Right cardiac atrium (tissue), 5 donors: ENCODE data around the gene NCKIPSD. TPM values are rescaled to one million over a fixed set of nuclear protein-coding genes. Genes with fewer than 3 reads are reported as not detected.

Source experiments
- ATAC-seq, 2 donors: fragments of 200-7000 bp; cut with Tn5 transposase; one replicate each; pipeline versions ENCODE4 v1.8.0 to v1.9.1; 2020; ENCODE audit warnings: moderate library complexity in 2 of 2, mild to moderate bottlenecking in 1 of 2
- DNase-seq, 3 donors: peaks; one replicate each; pipeline ENCODE4 v3.0.0-alpha.2; 2020
- H3K27ac ChIP-seq: one replicate; pipeline ENCODE4 v1.5.1; 2013; ENCODE audit warnings: mild to moderate bottlenecking, low read length, control low read depth, moderate library complexity
- H3K27me3 ChIP-seq: one replicate; pipeline ENCODE4 v1.6.1; 2013; ENCODE audit not compliant: control insufficient read depth, insufficient read depth
- H3K4me1 ChIP-seq: one replicate; pipeline ENCODE4 v1.6.1; 2013; ENCODE audit warnings: low read length; ENCODE audit not compliant: control insufficient read depth, insufficient read depth
- H3K4me3 ChIP-seq: one replicate; pipeline ENCODE4 v1.5.1; 2013; ENCODE audit warnings: low read length, control low read depth
- H3K9me3 ChIP-seq: one replicate; pipeline ENCODE4 v1.6.1; 2013; ENCODE audit warnings: low read length; ENCODE audit not compliant: control insufficient read depth
- WGBS: extraction: QIAGEN DNeasy Blood & Tissue Kit; methylation state at CpG from one replicate; pipeline ENCODE4 v1.1.7; 2013; 5-methylcytosine and 5-hydroxymethylcytosine counted together
- intact Hi-C, 4 donors: fragments of 100-400 bp; cut with DNase I; formaldehyde crosslinking; loops; one replicate each; pipeline versions ENCODE4 v1.11.0 to v1.14.0; 2022 to 2023
- microRNA-seq, 2 donors: library from miRNA; unstranded; fragments of <30 nt; microRNA quantifications; one replicate each; pipeline ENCODE4 v1.2.0, GENCODE V29; 2020 to 2021
- polyA plus RNA-seq: library from polyadenylated mRNA; stranded (reverse); fragments of 200-250 nt; gene quantifications from one replicate; pipeline ENCODE4 v1.2.3, GENCODE V29; 2013
- total RNA-seq, 4 donors: library from RNA; stranded (reverse); fragmentation: NEBNext Ultra II Directional; extraction: Animal tissue kit (Norgen Biotek cat#: 25700); gene quantifications; one replicate each; pipeline ENCODE4 v1.2.1, GENCODE V29; 2021
- donor health status: healthy with polysubstance abuse.
- donor health status: DM: no; HTN: yes; CAD: no.
- donor health status: DM: no; HTN: no; CAD: no.
- donor health status: DM: no; HTN: yes; CAD: no; lungs with severe emphysema.
- donor health status: DM: yes; HTN: yes; CAD: no.

Gene NCKIPSD
- total and polyA plus RNA-seq, 5 donors = 31.1 to 49.8 (median 41.7) TPM

DNA sequence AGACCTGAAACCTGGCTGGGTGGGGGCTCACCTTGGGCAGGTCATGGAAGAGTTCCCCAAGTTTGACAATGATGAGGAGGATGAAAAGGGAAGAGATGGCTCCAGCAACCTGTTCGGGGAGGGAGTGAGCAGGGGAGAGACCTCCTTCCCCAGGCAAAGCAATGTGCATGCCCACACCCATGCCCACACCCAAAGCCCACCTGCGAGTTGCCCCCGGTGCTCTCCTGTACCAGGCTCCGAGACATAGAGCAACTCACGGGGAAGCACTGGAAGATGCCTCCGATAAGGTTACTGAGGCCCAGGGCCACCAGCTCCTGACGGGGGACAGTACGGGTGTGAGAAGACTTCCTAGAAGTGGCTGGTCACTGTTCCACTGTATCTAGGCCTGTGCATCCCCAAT is 55.3 kb downstream of the NCKIPSD start:
- no peaks in the 10 kb centered on the region for H3K4me1 ChIP-seq
- DNase-seq = no peak
- H3K27me3 ChIP-seq = no peaks in the 10 kb centered on the region
- H3K4me3 ChIP-seq = no peak overlapping the region
- no peak for ATAC-seq
- WGBS = 94% methylated on average over 8 of the region's 8 CpGs
- intact Hi-C loops = no loop called here
- no peaks in the 10 kb centered on the region for H3K9me3 ChIP-seq
- H3K27ac ChIP-seq = no peak overlapping the region

DNA sequence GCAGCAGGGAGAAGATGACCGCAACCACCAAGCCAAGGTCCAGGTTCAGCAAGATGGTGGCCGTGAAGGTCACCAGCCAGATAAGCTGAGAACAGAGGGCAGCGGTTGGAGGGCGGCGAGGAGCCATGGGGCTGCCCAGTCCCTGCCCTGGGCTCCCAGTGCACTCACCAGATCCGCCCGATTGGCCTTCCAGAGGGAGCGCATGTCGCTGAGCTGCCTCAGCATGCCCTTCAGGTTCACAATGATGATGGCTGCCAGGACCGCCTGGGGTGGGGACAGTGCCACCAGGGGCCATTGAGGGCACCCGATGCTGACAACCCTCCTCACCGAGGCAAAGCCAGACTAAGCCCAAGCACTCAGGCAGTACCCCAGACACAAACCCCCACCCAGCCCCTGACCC is 55.8 kb downstream of the NCKIPSD start:
- Histone ChIP-seq H3K9me3 (no peaks in the 10 kb centered on the region), H3K27ac (no peak overlapping the region), H3K4me1 (no peaks in the 10 kb centered on the region), H3K27me3 (no peaks in the 10 kb centered on the region), H3K4me3 (no peak overlapping the region)
- ATAC-seq (no peak), DNase-seq (no peak)
- 97% methylated on average over 12 of the region's 12 CpGs for WGBS
- intact Hi-C loops = no loop called here

DNA sequence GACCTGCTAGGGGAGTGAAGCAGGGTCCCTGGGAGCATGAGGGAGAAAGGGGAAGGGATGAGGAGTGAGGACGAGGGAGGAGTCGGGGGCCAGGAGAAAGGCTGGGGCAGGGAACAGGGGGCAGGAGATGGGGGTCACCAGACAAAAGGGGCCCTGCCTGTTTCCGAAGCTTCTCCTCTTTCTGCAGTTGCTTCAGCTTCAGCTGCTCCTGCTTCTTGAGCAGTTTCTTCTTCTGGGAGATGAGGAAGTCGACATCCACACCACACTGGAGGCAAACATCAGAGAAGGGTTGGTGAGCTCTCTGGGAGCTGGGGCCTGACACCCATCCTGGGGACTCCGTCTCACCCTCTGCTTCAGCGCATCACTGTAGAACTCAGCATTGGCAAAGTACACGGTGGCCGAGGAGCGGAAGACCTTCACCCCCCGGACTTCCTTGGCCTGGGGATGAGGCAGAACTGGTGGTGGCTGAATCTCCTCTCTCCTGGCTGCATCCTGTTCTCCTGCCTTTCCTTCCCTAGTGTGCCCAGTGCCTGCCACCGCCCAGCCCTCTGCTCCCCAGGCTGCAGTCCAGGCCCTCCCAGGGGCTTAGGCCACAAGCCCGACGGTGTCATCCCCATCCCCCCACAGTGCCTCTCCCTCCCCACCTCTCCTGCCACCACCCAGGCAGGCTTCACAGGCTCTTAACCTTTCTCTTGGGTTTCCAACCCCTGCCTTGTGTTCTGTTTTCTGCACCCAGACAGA is 57.3 kb downstream of the NCKIPSD start:
- DNase-seq (no peak), ATAC-seq (no peak)
- 83% methylated on average over 13 of the region's 13 CpGs for WGBS
- intact Hi-C loops = no loop called here
- no peak overlapping the region for H3K27ac ChIP-seq
- H3K9me3 ChIP-seq = no peaks in the 10 kb centered on the region
- H3K27me3 ChIP-seq = no peaks in the 10 kb centered on the region
- no peak overlapping the region for H3K4me3 ChIP-seq
- H3K4me1 ChIP-seq = no peaks in the 10 kb centered on the region

DNA sequence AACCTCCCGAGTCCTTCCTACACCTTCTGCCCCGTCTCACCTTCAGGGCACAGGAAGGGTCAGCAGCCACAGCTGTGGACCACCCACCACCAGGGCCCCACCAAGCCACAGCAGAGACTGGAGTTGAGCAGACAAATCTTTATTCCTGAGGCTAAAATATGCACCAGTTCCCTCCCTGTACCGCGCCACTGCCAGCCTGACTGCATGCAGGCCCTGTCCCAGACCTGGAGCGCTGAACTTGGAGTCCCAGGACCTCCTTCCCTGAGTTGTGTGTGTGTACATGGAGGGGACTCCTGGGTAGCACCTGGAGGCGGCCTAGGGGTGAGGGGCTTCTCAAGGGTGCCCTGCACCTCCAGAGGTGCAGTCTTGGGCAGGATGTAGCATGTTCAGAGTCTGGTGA is 60.1 kb downstream of the NCKIPSD start:
- Histone ChIP-seq H3K4me1 (no peaks in the 10 kb centered on the region), H3K27me3 (no peaks in the 10 kb centered on the region), H3K4me3 (no peak overlapping the region), H3K27ac (no peak overlapping the region), H3K9me3 (no peaks in the 10 kb centered on the region)
- ATAC-seq (no peak), DNase-seq (peak in 1 of 3 donors; percentile 32)
- WGBS = 90% methylated on average over 6 of the region's 6 CpGs
- intact Hi-C loops = no loop called here

GRCh38 chr3:48624767-48625166 is 60.9 kb downstream of the NCKIPSD start:
- no peaks in the 10 kb centered on the region for H3K27me3 ChIP-seq
- H3K9me3 ChIP-seq = no peaks in the 10 kb centered on the region
- WGBS = 91% methylated on average over 10 of the region's 10 CpGs
- intact Hi-C loops = no loop called here
- H3K27ac ChIP-seq = no peak overlapping the region
- H3K4me3 ChIP-seq = no peak overlapping the region
- no peaks in the 10 kb centered on the region for H3K4me1 ChIP-seq
- ATAC-seq (no peak), DNase-seq (peak in 1 of 3 donors; percentile 11)

DNA sequence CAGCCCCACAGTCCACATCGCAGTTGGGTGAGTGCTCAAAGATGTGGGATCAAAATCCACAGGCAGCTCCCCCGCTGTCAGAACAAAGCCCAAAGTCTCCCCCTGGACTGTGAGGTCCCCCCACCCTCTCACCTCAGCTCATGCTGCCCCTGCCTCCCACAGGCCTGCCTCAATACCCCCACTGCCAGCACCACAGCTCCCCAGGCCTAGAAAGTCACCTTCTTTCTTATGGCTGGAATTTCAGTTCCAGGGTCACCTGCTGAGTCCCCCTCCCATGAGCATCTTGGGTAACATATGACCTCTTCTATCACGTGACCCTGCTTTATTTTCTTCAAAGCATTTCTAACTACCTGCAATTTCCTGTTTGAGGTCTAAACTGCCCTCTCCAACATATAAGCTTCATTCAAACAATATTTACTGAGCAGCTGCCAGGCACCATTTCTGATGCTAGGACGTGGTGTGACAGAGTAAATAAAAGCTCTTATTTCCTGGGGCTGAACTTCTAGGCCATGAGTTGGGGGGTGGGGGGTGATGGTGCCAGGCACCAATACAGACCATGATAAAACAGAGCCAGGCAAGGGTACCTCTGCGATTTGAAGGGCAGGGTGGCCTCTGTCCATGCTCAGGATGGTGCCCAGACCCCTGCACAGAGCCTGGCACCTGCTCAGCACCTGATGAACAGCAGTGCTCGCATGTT is 61.7 kb downstream of the NCKIPSD start:
- no peak overlapping the region for H3K27ac ChIP-seq
- no peak overlapping the region for H3K4me3 ChIP-seq
- intact Hi-C loops = no loop called here
- DNase-seq = peak in 1 of 3 donors; percentile 16
- H3K9me3 ChIP-seq = no peaks in the 10 kb centered on the region
- 75% methylated on average over 6 of the region's 6 CpGs for WGBS
- H3K4me1 ChIP-seq = no peaks in the 10 kb centered on the region
- H3K27me3 ChIP-seq = no peaks in the 10 kb centered on the region
- no peak for ATAC-seq

Small RNAs within 50 kb of the gene (microRNA-seq; reads per million reads assigned to microRNA genes)
- 0 reads per million in 2 donors for gene MIR4793

Other genes with a start within 250 kb of the NCKIPSD start
- 10 to 100 TPM in 3 of 4 donors, 1 to 10 TPM in 1; 8.7 to 11.5 (median 11.1) TPM for gene CCDC51, start 245.8 kb downstream of the NCKIPSD start, total RNA-seq
- gene CCDC51, start 245.8 kb downstream of the NCKIPSD start, polyA plus RNA-seq = 11.2 TPM
- gene TMA7, start 245.7 kb downstream of the NCKIPSD start, total RNA-seq = 100 to 1,000 TPM; 187 to 270 (median 216) TPM
- 526 TPM for gene TMA7, start 245.7 kb downstream of the NCKIPSD start, polyA plus RNA-seq
- 1 to 10 TPM; 4.0 to 5.2 (median 4.3) TPM for gene ATRIP, start 239.2 kb downstream of the NCKIPSD start, total RNA-seq
- 3.5 TPM for gene ATRIP, start 239.2 kb downstream of the NCKIPSD start, polyA plus RNA-seq
- gene SHISA5, start 181.7 kb downstream of the NCKIPSD start, total RNA-seq = 10 to 100 TPM; 72.9 to 93.1 (median 76.2) TPM
- gene SHISA5, start 181.7 kb downstream of the NCKIPSD start, polyA plus RNA-seq = 57.0 TPM
- gene PFKFB4, start 129.1 kb downstream of the NCKIPSD start, total RNA-seq = 1 to 10 TPM; 1.9 to 2.7 (median 2.1) TPM
- 0.75 TPM for gene PFKFB4, start 129.1 kb downstream of the NCKIPSD start, polyA plus RNA-seq
- not detected for gene UCN2, start 122.1 kb downstream of the NCKIPSD start, total RNA-seq
- gene UCN2, start 122.1 kb downstream of the NCKIPSD start, polyA plus RNA-seq = 0.16 TPM
- gene COL7A1, start 90.6 kb downstream of the NCKIPSD start, total RNA-seq = 10 to 100 TPM in 2 of 4 donors, 1 to 10 TPM in 2; 4.8 to 20.4 (median 10.6) TPM
- 8.7 TPM for gene COL7A1, start 90.6 kb downstream of the NCKIPSD start, polyA plus RNA-seq
- 100 to 1,000 TPM; 622 to 677 (median 648) TPM for gene UQCRC1, start 76.3 kb downstream of the NCKIPSD start, total RNA-seq
- gene UQCRC1, start 76.3 kb downstream of the NCKIPSD start, polyA plus RNA-seq = 865 TPM
- not detected for gene TMEM89, start 64.1 kb downstream of the NCKIPSD start, total RNA-seq
- not detected for gene TMEM89, start 64.1 kb downstream of the NCKIPSD start, polyA plus RNA-seq
- 10 to 100 TPM in 3 of 4 donors, 1 to 10 TPM in 1; 8.6 to 15.4 (median 14.5) TPM for gene SLC26A6, start 50.5 kb downstream of the NCKIPSD start, total RNA-seq
- gene SLC26A6, start 50.5 kb downstream of the NCKIPSD start, polyA plus RNA-seq = 12.0 TPM
- gene CELSR3, start 23.0 kb downstream of the NCKIPSD start, total RNA-seq = under 1 TPM; 0.20 to 0.33 (median 0.27) TPM
- gene CELSR3, start 23.0 kb downstream of the NCKIPSD start, polyA plus RNA-seq = 0.27 TPM
- 10 to 100 TPM; 21.2 to 43.2 (median 33.8) TPM for gene IP6K2, start 31.3 kb upstream of the NCKIPSD start, total RNA-seq
- gene IP6K2, start 31.3 kb upstream of the NCKIPSD start, polyA plus RNA-seq = 57.8 TPM
- gene PRKAR2A, start 162.0 kb upstream of the NCKIPSD start, total RNA-seq = 10 to 100 TPM; 42.9 to 50.5 (median 46.3) TPM
- 12.1 TPM for gene PRKAR2A, start 162.0 kb upstream of the NCKIPSD start, polyA plus RNA-seq
- gene SLC25A20, start 213.0 kb upstream of the NCKIPSD start, total RNA-seq = 10 to 100 TPM; 43.6 to 48.2 (median 45.1) TPM
- gene SLC25A20, start 213.0 kb upstream of the NCKIPSD start, polyA plus RNA-seq = 57.7 TPM
- 100 to 1,000 TPM in 2 of 4 donors, 10 to 100 TPM in 2; 95.5 to 122 (median 103) TPM for gene ARIH2, start 232.9 kb upstream of the NCKIPSD start, total RNA-seq
- gene ARIH2, start 232.9 kb upstream of the NCKIPSD start, polyA plus RNA-seq = 62.2 TPM